IPS-15b (cell line): ENCODE data around the gene RALGPS1.
A peak's percentile ranks its signal among the peaks of the same experiment; 100 is the strongest.

ENCODE experiments used
- H3K27me3 ChIP-seq: one replicate; pipeline ENCODE4 v1.6.1; 2013; ENCODE audit warnings: low read length; ENCODE audit not compliant: control insufficient read depth, insufficient read depth
- H3K36me3 ChIP-seq: one replicate; pipeline ENCODE4 v1.6.1; 2013; ENCODE audit warnings: low read length; ENCODE audit not compliant: control insufficient read depth, insufficient read depth
- H3K4me1 ChIP-seq: one replicate; pipeline ENCODE4 v1.6.1; 2013; ENCODE audit warnings: mild to moderate bottlenecking, low read length; ENCODE audit not compliant: control insufficient read depth, insufficient read depth
- H3K4me3 ChIP-seq: one replicate; pipeline ENCODE4 v1.5.1; 2013; ENCODE audit warnings: low read depth, low read length
- H3K9ac ChIP-seq: one replicate; pipeline ENCODE4 v1.6.1; 2013; ENCODE audit warnings: low read depth, mild to moderate bottlenecking, low read length
- H3K9me3 ChIP-seq: one replicate; pipeline ENCODE4 v1.6.1; 2013; ENCODE audit warnings: mild to moderate bottlenecking, low read length; ENCODE audit not compliant: control insufficient read depth, insufficient read depth

The RALGPS1 gene, protein sequence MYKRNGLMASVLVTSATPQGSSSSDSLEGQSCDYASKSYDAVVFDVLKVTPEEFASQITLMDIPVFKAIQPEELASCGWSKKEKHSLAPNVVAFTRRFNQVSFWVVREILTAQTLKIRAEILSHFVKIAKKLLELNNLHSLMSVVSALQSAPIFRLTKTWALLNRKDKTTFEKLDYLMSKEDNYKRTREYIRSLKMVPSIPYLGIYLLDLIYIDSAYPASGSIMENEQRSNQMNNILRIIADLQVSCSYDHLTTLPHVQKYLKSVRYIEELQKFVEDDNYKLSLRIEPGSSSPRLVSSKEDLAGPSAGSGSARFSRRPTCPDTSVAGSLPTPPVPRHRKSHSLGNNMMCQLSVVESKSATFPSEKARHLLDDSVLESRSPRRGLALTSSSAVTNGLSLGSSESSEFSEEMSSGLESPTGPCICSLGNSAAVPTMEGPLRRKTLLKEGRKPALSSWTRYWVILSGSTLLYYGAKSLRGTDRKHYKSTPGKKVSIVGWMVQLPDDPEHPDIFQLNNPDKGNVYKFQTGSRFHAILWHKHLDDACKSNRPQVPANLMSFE

DNA sequence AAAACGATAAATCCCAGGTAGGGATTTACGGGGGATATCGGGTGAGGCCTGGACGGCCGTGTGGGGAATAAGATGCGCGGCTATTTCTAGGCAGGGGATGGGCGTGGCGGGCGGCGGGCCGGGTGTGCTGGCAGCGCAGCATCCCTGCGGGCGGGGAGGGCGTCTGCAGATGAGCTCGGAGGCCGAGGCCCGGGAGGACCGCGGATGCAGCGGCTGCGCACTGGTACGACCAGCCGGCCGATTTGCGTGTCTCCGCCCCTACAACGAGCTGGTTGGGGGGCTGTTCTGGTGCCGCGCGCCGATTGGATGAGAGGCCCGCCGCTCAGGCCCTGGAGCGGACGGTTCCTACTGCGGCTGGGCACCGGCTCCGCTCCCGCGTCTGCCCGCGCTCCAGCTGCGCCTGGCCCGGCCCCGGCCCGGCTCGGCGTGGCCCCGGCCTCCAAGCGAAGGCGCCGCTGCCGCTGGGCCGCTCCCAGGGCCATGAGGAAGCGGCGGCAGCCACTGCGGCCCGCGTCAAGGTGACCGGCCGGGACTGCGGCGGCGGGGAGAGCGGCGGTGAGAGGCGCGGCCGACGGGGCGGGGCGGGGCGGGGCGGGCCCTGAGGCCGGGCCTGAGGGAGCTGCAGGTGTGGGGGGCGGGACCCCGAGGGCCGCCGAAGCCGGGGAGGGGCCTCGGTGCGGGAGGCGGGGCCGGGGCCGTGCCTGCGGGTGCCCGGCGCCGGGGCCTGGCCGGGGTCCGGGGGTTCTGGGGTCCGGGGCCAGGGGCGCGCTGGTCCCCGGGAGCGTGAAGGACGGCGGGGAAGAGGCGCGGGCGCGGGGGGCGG lies at the start of gene RALGPS1:
Gene RALGPS1 (plus strand): TSS at position 325 of the 823 bp plus-strand sequence. CDS start 47,508 bp downstream, outside the sequence.
- Histone ChIP-seq H3K36me3 (no peaks in the 10 kb centered on the region), H3K9me3 (no peaks in the 10 kb centered on the region), H3K9ac (no peak within 1 kb of the TSS), H3K27me3 (peaks cover 12% of the 10 kb centered on the region), H3K4me3 (peak within 1 kb of the TSS; percentile 75), H3K4me1 (peaks cover 10% of the 10 kb centered on the region)

DNA sequence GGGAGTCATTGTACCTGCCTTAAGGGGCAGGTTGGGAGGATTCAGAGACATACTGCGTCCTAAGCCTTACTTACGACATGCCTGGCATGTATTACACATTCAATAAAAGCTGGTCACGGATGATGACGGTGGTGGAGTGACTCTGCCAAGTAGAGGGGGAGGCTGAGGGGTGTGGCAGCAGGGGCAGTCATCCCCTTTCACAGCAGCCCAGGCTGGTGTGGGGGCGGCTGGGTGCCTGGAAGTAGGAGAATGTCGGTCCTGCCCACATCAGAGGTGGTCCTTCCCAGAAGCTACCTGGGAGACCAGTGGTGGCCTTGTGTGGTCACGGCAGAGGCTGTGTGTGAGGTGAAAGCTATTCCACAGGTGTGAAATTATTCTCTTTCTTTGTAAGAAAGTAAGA lies 45.2 kb upstream of the RALGPS1 start:
- no peak overlapping the region for H3K4me3 ChIP-seq
- H3K27me3 ChIP-seq: no peaks in the 10 kb centered on the region
- H3K36me3 ChIP-seq: no peaks in the 10 kb centered on the region
- H3K9ac ChIP-seq: no peak overlapping the region
- peaks cover 3% of the 10 kb centered on the region for H3K4me1 ChIP-seq
- no peaks in the 10 kb centered on the region for H3K9me3 ChIP-seq

DNA sequence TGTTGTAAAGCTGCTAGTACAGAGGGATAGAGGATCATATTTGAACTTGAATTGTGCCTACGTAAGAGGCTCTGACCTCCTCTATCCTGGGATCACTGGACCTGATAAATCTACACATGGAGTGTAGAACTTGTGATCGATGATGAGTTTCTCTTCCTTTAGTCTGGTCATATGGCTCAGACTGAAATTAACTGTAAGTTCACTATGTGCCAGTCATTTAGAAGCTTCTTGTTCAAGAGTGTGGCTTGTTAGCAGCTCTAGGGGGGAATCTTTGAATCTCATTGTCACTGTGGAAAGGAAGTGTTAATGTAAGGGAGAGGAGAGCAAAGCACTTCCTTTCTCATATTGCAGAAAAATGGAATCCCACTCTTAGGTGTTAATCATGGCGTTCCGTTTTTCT lies 42.1 kb upstream of the RALGPS1 start:
- no peaks in the 10 kb centered on the region for H3K27me3 ChIP-seq
- no peak overlapping the region for H3K9ac ChIP-seq
- peaks cover 3% of the 10 kb centered on the region for H3K4me1 ChIP-seq
- no peak overlapping the region for H3K4me3 ChIP-seq
- H3K36me3 ChIP-seq: no peaks in the 10 kb centered on the region
- no peaks in the 10 kb centered on the region for H3K9me3 ChIP-seq

DNA sequence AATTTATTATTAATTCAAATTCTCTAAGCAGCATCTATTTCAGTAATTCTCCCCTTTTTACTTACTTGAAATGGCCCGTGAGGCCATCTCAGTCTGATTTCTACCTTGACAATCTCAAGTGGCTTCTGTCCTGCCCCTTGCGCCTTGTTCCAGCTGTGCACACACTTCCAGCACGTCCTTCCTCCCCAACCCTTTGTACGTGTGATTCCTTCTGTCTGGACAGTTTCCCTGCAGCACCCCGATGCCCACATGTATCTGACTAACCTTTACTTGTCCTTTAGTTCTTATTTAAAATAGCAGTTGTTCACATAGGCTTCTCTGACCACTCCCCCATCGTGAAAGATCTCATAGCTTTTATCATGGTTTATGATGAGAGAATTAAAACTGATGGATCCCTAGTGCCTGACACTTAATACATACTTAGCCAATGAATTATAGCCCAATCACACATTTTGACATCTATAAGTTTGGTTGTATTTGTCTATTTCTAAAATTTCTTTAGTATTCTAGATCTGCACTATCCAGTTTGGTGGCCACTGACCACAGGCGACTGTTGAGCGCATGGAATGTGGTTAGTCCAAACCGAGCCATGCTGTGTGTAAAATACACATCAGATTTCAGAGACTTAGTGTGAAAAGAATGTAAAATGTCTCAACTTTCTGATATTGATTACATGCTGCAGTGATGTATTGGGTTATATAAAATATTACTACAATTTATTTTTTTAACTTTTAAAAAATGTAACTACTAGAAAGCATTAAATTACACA lies 39.9 kb upstream of the RALGPS1 start:
- H3K36me3 ChIP-seq: peaks cover 2% of the 10 kb centered on the region
- no peaks in the 10 kb centered on the region for H3K9me3 ChIP-seq
- H3K4me1 ChIP-seq: no peaks in the 10 kb centered on the region
- H3K27me3 ChIP-seq: no peaks in the 10 kb centered on the region
- no peak overlapping the region for H3K9ac ChIP-seq
- no peak overlapping the region for H3K4me3 ChIP-seq

DNA sequence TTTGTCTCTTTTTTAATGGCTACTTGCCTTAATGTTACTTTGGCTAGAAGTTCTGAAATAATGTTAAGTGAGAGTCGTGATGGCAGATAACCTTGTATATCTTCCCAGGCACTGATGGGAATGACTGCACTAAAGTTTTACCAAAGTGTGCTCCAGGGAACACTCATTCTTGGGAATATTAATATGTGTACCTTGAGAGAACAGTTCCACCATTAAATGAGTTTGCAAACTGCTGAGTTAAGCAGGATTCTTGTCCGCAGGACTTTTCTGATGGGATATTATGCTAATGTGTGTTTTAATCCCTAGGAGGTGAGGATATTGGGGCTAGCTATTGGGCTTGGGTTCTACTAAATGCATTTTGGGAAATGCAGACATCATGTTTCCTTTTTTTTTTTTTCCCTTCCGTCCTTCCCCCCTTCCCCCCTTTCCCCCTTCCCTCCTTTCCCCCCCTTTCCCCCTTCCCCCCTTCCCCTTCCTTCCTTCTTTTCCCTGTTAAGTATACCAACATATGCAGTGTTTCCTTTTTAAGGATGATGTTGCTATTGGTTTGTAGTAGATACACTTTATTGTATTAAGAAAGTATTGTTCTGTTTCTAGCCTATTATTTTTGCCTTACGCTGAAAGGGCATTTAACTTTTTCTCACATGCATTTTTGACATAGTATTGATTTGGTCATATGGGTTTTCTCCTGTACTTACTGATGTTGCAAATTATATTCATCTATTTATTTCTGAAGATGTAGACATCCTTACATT lies 38.6 kb upstream of the RALGPS1 start:
- H3K4me1 ChIP-seq: no peaks in the 10 kb centered on the region
- no peak overlapping the region for H3K4me3 ChIP-seq
- no peaks in the 10 kb centered on the region for H3K9me3 ChIP-seq
- H3K9ac ChIP-seq: no peak overlapping the region
- H3K27me3 ChIP-seq: no peaks in the 10 kb centered on the region
- H3K36me3 ChIP-seq: peaks cover 12% of the 10 kb centered on the region

DNA sequence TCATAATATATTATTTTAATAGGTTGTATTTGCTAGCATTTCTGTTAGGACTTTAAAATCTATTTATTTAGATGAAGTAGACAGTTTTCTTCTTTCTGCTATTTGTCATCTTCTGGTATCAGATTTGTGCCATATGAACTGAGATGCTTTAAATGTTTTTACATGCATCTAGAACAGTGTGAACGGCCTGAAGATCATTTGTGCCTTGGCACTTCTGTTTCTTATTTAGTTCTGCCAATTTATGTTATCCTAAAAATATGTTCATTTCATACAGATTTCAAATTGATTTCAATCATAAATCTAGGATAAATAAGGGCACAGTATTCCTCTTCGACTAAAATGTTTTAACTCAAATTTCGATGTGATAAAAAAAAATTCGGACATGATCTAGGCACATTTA lies 38.1 kb upstream of the RALGPS1 start:
- Histone ChIP-seq H3K9me3 (no peaks in the 10 kb centered on the region), H3K9ac (no peak overlapping the region), H3K27me3 (no peaks in the 10 kb centered on the region), H3K36me3 (peaks cover 12% of the 10 kb centered on the region), H3K4me3 (no peak overlapping the region), H3K4me1 (no peaks in the 10 kb centered on the region)

DNA sequence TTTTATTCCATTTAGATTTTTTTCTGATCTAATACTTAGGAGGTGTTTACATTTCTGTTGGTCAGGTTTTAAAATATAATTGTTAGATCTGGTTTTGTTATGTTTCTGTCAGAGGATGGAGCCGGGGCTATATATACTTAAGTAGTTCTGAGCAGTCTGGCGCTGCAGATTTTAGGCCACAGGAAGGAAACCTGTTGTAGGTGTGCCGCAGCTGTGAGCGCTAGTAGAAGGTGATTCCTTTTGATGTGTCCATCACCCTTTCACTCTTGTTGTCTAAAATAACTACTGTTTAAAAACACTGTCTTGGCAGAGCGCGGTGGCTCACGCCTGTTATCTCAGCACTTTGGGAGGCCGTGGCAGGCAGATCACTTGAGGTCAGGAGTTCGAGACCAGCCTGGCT lies 37.2 kb upstream of the RALGPS1 start:
- Histone ChIP-seq H3K27me3 (no peaks in the 10 kb centered on the region), H3K4me1 (no peaks in the 10 kb centered on the region), H3K36me3 (peaks cover 12% of the 10 kb centered on the region), H3K9me3 (no peaks in the 10 kb centered on the region), H3K9ac (no peak overlapping the region), H3K4me3 (no peak overlapping the region)

DNA sequence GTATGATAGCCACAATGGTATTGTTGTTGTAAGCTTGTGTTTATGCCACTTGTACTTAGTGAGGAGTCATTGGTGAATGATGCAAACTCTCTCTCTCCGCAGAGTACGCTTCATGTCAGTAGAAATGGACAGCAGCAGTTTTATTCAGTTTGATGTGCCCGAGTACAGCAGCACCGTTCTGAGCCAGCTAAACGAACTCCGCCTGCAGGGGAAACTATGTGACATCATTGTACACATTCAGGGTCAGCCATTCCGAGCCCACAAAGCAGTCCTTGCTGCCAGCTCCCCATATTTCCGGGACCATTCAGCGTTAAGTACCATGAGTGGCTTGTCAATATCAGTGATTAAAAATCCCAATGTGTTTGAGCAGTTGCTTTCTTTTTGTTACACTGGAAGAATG lies 35.3 kb upstream of the RALGPS1 start:
- Histone ChIP-seq H3K27me3 (no peaks in the 10 kb centered on the region), H3K4me3 (no peak overlapping the region), H3K9me3 (no peaks in the 10 kb centered on the region), H3K36me3 (peaks cover 12% of the 10 kb centered on the region), H3K9ac (no peak overlapping the region), H3K4me1 (no peaks in the 10 kb centered on the region)

DNA sequence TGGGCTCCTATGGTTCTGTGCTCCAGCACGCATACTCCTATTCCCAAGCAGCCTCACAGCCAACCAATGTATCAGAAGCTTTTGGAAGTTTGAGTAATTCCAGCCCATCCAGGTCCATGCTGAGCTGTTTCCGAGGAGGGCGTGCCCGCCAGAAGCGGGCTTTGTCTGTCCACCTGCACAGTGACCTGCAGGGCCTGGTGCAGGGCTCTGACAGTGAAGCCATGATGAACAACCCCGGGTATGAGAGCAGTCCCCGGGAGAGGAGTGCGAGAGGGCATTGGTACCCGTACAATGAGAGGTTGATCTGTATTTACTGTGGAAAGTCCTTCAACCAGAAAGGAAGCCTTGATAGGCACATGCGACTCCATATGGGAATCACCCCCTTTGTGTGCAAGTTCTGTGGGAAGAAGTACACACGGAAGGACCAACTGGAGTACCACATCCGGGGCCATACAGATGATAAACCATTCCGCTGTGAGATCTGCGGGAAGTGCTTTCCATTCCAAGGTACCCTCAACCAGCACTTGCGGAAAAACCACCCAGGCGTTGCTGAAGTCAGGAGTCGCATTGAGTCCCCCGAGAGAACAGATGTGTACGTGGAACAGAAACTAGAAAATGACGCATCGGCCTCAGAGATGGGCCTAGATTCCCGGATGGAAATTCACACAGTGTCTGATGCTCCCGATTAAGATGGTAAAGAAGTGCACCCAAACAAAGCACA lies 34.2 kb upstream of the RALGPS1 start:
- Histone ChIP-seq H3K27me3 (no peaks in the 10 kb centered on the region), H3K4me3 (no peak overlapping the region), H3K36me3 (peaks cover 12% of the 10 kb centered on the region), H3K9me3 (no peaks in the 10 kb centered on the region), H3K9ac (no peak overlapping the region), H3K4me1 (peaks cover 2% of the 10 kb centered on the region)

DNA sequence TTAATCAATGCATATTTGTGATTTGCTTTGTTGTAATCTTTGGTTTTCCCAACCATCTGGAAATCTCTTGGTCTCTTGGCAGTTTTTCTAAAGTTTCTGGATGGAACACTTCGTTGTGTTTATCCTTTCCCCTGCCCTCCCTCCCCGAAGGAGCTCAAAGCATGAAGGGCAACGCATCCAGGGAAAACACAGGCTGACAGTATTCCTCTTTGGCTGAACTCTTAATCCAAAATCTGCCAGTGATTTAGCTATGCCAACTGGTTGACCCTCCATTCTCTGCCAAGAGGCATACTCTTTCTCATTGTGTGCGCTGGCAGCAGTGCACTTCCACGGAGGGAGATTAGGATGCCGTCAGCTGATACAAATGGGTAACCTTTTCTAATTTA lies 33.6 kb upstream of the RALGPS1 start:
- Histone ChIP-seq H3K36me3 (peaks cover 12% of the 10 kb centered on the region), H3K4me1 (peaks cover 2% of the 10 kb centered on the region), H3K9me3 (no peaks in the 10 kb centered on the region), H3K4me3 (no peak overlapping the region), H3K9ac (no peak overlapping the region), H3K27me3 (no peaks in the 10 kb centered on the region)
